Activated CD4-positive, CD25-positive, alpha-beta regulatory T cell treated with anti-CD3 and anti-CD28 coated beads, Interleukin-2, amount 50 U/mL, for 72 hours (primary cell): ENCODE measurements around the gene DAB2IP.

Source experiments
- DNase-seq: peaks from one replicate; pipeline ENCODE4 v3.0.0; 2021

Gene DAB2IP

GRCh38 chr9:121767171-121767769 is 115.8 kb downstream of the DAB2IP start:
- DNase-seq: no peak

GRCh38 chr9:121768416-121769015 is 117.1 kb downstream of the DAB2IP start:
- DNase-seq: no peak

- DNase-seq: no peak
These were observed 118.5 kb downstream of the DAB2IP start for GRCh38 chr9:121769939-121770338.

- DNase-seq: no peak
These were observed 119.2 kb downstream of the DAB2IP start for GRCh38 chr9:121770415-121771273.

GRCh38 chr9:121771418-121771817 is 120.0 kb downstream of the DAB2IP start:
- no peak for DNase-seq

- DNase-seq: no peak
These were observed 120.6 kb downstream of the DAB2IP start for GRCh38 chr9:121771851-121772599.

- DNase-seq: no peak
These were observed 121.3 kb downstream of the DAB2IP start for GRCh38 chr9:121772600-121773285.

- no peak for DNase-seq
These were observed 122.0 kb downstream of the DAB2IP start for GRCh38 chr9:121773286-121773953.

GRCh38 chr9:121773954-121774714 is 122.7 kb downstream of the DAB2IP start:
- DNase-seq: no peak

- DNase-seq: no peak
These were observed 123.5 kb downstream of the DAB2IP start for GRCh38 chr9:121774715-121775613.

- DNase-seq: no peak
These were observed 124.7 kb downstream of the DAB2IP start for GRCh38 chr9:121776001-121776738.

GRCh38 chr9:121776739-121777637 is 125.6 kb downstream of the DAB2IP start:
- no peak for DNase-seq

- no peak for DNase-seq
These were observed 127.1 kb downstream of the DAB2IP start for GRCh38 chr9:121778252-121779225.

- no peak for DNase-seq
These were observed 128.1 kb downstream of the DAB2IP start for GRCh38 chr9:121779381-121780117.

- peak; percentile 17 for DNase-seq
These were observed 129.0 kb downstream of the DAB2IP start for GRCh38 chr9:121780177-121781040.
